PC-3 (cell line): ENCODE measurements around the gene NPC1. TPM values are rescaled to one million over a fixed set of nuclear protein-coding genes. Genes with fewer than 3 reads are reported as not detected.

Experiments used
- ATAC-seq: fragments of 200-7000 bp; cut with Tn5 transposase; 2 replicates; pipeline ENCODE4 v1.9.1; 2020; ENCODE audit warnings: mild to moderate bottlenecking, moderate library complexity
- BruUV-seq: library from RNA; stranded (reverse); fragments of 400-500 nt; replicated peaks from 2 replicates; lab custom pipeline; 2021; lab: Mats Ljungman, UMichigan
- CTCF ChIA-PET: fragments of 300-600 bp; sonication (Branson Sonifier 250); formaldehyde crosslinking; loops from one replicate; lab custom pipeline; 2022; ENCODE audit warnings: antibody characterized with exemption; lab: Charles Lee
- POLR2A ChIA-PET: fragments of 300-600 bp; sonication (Branson Sonifier 250); formaldehyde crosslinking; loops from one replicate; lab custom pipeline; 2022; ENCODE audit warnings: antibody characterized with exemption; ENCODE audit not compliant: unreplicated experiment; lab: Charles Lee
- DNase-seq: peaks from one replicate; pipeline ENCODE4 v3.0.0-alpha.2; 2015
- H2AFZ ChIP-seq: fragments of 300-600 bp; sonication (generic); 2 replicates; pipeline ENCODE4 v1.6.0; 2016; ENCODE audit warnings: antibody characterized with exemption, low read length
- H3F3A ChIP-seq: fragments of 300-600 bp; sonication (generic); one replicate; pipeline ENCODE4 v1.6.0; 2017; ENCODE audit warnings: antibody characterized with exemption, low read length, control low read depth, mild to moderate bottlenecking; ENCODE audit not compliant: unreplicated experiment
- H3K27ac ChIP-seq: fragments of 300-600 bp; sonication (generic); 2 replicates; pipeline ENCODE4 v1.5.1; 2016; ENCODE audit warnings: mild to moderate bottlenecking, low read length
- H3K27me3 ChIP-seq: fragments of 300-600 bp; sonication (generic); 2 replicates; pipeline ENCODE4 v1.6.1; 2016; ENCODE audit warnings: low read length, mixed read lengths
- H3K36me3 ChIP-seq: fragments of 300-600 bp; sonication (generic); 2 replicates; pipeline ENCODE4 v1.6.1; 2016; ENCODE audit warnings: low read depth, mixed run types, low read length, mixed read lengths
- H3K4me1 ChIP-seq: fragments of 300-600 bp; sonication (generic); 2 replicates; pipeline ENCODE4 v1.5.1; 2016; ENCODE audit warnings: low read length; ENCODE audit not compliant: insufficient read depth
- H3K4me2 ChIP-seq: fragments of 300-600 bp; sonication (generic); 2 replicates; pipeline ENCODE4 v1.6.0; 2016; ENCODE audit warnings: low read length
- H3K4me3 ChIP-seq: fragments of 300-600 bp; sonication (generic); 2 replicates; pipeline ENCODE4 v1.5.1; 2016; ENCODE audit warnings: mild to moderate bottlenecking, low read length, mixed read lengths
- H3K79me2 ChIP-seq: fragments of 300-600 bp; sonication (generic); 2 replicates; pipeline ENCODE4 v1.6.1; 2017; ENCODE audit warnings: low read length, mixed read lengths
- H3K9ac ChIP-seq: fragments of 300-600 bp; sonication (generic); 2 replicates; pipeline ENCODE4 v1.6.0; 2016; ENCODE audit warnings: mild to moderate bottlenecking, low read length
- H3K9me2 ChIP-seq: fragments of 300-600 bp; sonication (generic); replicated peaks from 2 replicates; pipeline ENCODE4 v1.6.1; 2016; ENCODE audit warnings: mixed run types, low read length, mixed read lengths
- H3K9me3 ChIP-seq: fragments of 300-600 bp; sonication (generic); 2 replicates; pipeline ENCODE4 v1.6.1; 2016; ENCODE audit warnings: low read length, mixed read lengths
- H4K20me1 ChIP-seq: fragments of 300-600 bp; sonication (generic); 2 replicates; pipeline ENCODE4 v1.6.1; 2016; ENCODE audit warnings: low read length, mixed read lengths
- EZH2 ChIP-seq: fragments of 300-600 bp; sonication (generic); IDR thresholded peaks from one replicate; pipeline ENCODE4 v1.6.1; 2017; ENCODE audit warnings: antibody characterized with exemption, mild to moderate bottlenecking, low read length; ENCODE audit not compliant: unreplicated experiment
- EZH2phosphoT487 ChIP-seq: fragments of 300-600 bp; sonication (generic); IDR thresholded peaks from 2 replicates; pipeline ENCODE4 v1.6.1; 2018; ENCODE audit warnings: mild to moderate bottlenecking, antibody characterized with exemption, low read length, borderline replicate concordance
- intact Hi-C: fragments of 100-400 bp; cut with micrococcal nuclease; formaldehyde crosslinking; loops from 2 replicates; pipeline ENCODE4 v1.9.0; 2023
- total RNA-seq: library from RNA; depleted of rRNA; stranded (reverse); fragments of >200 nt; gene quantifications from 2 replicates; pipeline ENCODE4 v1.2.3, GENCODE V29; 2014
- TF ChIP-seq, protein P1 (sequence below): fragments of 300-600 bp; sonication (generic); conservative IDR thresholded peaks from 2 replicates; pipeline ENCODE4 v1.5.1; 2017; ENCODE audit warnings: antibody characterized with exemption, low read depth, mild to moderate bottlenecking, low read length

Gene NPC1
- total RNA-seq, 1 experiment from 2014 or later, result 85.5 TPM

DNA sequence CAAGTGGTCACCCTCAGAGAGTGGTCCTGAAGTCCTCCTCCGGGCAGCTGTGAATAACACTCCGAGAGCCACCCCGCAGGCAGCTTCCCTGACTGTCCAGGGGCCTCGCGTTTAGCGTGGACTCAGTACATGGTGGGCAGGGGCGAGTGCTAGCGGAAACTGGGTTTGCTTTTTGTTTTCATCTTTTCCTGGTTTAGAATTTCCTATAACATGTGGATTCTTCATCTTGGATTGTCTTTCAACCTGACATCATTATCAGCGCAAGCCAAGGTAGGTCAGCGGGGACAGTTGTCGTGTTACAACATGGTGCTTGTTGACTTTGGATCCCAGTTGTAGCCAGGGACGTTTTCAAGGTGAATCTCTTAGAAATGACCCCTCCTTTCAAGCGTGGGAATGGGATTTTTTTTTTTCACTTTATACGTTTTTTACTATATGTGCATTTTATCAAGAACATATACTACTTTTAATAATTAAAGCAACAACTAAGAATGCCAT lies 62.0 kb downstream of the NPC1 start:
- peak overlapping the region; percentile 86 for H3K27ac ChIP-seq
- no peaks in the 10 kb centered on the region for H4K20me1 ChIP-seq
- peak overlapping the region; percentile 29; the same call in 1 of the 2 replicates for H3K4me3 ChIP-seq
- peak overlapping the region; percentile 69 for H3K4me2 ChIP-seq
- no peaks in the 10 kb centered on the region for H3K79me2 ChIP-seq
- TF ChIP-seq, protein P1, sequence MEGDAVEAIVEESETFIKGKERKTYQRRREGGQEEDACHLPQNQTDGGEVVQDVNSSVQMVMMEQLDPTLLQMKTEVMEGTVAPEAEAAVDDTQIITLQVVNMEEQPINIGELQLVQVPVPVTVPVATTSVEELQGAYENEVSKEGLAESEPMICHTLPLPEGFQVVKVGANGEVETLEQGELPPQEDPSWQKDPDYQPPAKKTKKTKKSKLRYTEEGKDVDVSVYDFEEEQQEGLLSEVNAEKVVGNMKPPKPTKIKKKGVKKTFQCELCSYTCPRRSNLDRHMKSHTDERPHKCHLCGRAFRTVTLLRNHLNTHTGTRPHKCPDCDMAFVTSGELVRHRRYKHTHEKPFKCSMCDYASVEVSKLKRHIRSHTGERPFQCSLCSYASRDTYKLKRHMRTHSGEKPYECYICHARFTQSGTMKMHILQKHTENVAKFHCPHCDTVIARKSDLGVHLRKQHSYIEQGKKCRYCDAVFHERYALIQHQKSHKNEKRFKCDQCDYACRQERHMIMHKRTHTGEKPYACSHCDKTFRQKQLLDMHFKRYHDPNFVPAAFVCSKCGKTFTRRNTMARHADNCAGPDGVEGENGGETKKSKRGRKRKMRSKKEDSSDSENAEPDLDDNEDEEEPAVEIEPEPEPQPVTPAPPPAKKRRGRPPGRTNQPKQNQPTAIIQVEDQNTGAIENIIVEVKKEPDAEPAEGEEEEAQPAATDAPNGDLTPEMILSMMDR, result no peak
- TF ChIP-seq EZH2phosphoT487 (no peak), EZH2 (no peak)
- no peaks in the 10 kb centered on the region for H3K27me3 ChIP-seq
- CTCF ChIA-PET, result no interaction called here
- H2AFZ ChIP-seq, result no peak overlapping the region
- peak overlapping the region; percentile 48 for H3K9ac ChIP-seq
- DNase-seq (no peak), ATAC-seq (no peak)
- peaks cover 33% of the 10 kb centered on the region for H3K4me1 ChIP-seq
- H3K36me3 ChIP-seq, result peaks cover 52% of the 10 kb centered on the region
- intact Hi-C loops, result loop anchor here (5.0 kb wide), 1 partner anchor 63 kb away; the partner anchor contains the start of gene NPC1
- no peaks in the 10 kb centered on the region for H3K9me2 ChIP-seq
- no TSS peak for BruUV-seq
- POLR2A ChIA-PET, result interaction anchor here (0.6 to 0.9 kb wide), 2 partner anchors 62 to 217 kb away, joined by 3 to 10 read pairs; no protein-coding TSS in a partner anchor
- H3K9me3 ChIP-seq, result no peaks in the 10 kb centered on the region
- peaks cover 3% of the 10 kb centered on the region for H3F3A ChIP-seq

DNA sequence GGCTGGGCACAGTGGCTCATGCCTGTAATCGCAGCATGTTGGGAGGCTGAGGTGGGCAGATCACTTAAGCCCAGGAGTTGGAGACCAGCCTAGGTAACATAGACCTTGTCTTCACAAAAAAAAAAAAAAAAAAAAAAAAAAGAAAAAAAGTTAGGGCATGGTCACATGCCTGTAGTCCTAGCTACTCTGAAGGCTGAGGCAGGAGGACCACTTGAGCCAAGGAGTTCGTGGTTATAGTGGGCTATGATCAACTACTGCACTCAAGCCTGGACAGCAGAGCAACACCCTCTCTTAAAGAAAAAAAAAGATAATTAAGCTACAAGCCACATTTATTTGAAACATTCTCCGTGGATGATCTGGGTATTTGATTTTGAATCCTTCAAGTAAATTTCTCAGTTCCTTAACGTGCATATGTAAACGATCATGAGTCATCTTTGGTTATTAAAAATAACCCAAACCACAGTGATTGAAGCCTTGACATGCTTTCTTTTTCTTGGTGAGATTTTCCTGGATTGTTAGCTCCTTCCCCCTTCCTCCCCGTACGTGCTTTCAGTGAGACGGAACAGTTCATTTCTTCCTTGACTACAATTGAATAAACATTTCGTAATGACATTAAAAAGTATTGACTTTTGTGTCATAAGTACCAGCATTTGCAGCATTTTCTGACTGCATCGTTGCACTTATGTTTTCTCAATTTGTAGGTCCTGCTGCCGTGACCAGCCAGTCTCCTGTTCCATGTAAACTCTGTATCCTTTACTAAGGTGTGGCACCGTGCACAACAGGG lies 62.7 kb downstream of the NPC1 start:
- peak overlapping the region; percentile 86 for H3K27ac ChIP-seq
- BruUV-seq, result no TSS peak
- peaks cover 50% of the 10 kb centered on the region for H3K36me3 ChIP-seq
- H2AFZ ChIP-seq, result no peak overlapping the region
- CTCF ChIA-PET, result interaction anchor here (0.6 kb wide), 1 partner anchor 21 kb away, joined by 3 read pairs; no protein-coding TSS in a partner anchor
- no peaks in the 10 kb centered on the region for H3K79me2 ChIP-seq
- no peak for TF ChIP-seq EZH2phosphoT487
- TF ChIP-seq, protein P1, result no peak
- no peak for TF ChIP-seq EZH2
- no peaks in the 10 kb centered on the region for H3F3A ChIP-seq
- H3K4me2 ChIP-seq, result peak overlapping the region; percentile 69
- H3K9me2 ChIP-seq, result no peaks in the 10 kb centered on the region
- intact Hi-C loops, result loop anchor here (5.0 kb wide), 1 partner anchor 64 kb away; the partner anchor contains the start of gene NPC1
- no peaks in the 10 kb centered on the region for H4K20me1 ChIP-seq
- POLR2A ChIA-PET, result interaction anchor here (0.6 to 0.9 kb wide), 3 partner anchors 62 to 435 kb away, joined by 3 to 10 read pairs (median 3); no protein-coding TSS in a partner anchor
- H3K4me3 ChIP-seq, result peak overlapping the region; percentile 29; the same call in 1 of the 2 replicates
- H3K4me1 ChIP-seq, result peaks cover 26% of the 10 kb centered on the region
- DNase-seq (peak; percentile 78), ATAC-seq (peak; percentile 83)
- H3K9me3 ChIP-seq, result no peaks in the 10 kb centered on the region
- H3K27me3 ChIP-seq, result no peaks in the 10 kb centered on the region
- peak overlapping the region; percentile 48 for H3K9ac ChIP-seq
